Measurements from ENCODE around the gene ZNF628. TPM values are rescaled to one million over a fixed set of nuclear protein-coding genes. Genes with fewer than 3 reads are reported as not detected.
"Not testable (repeated sequence)": the region's sequence is repeated elsewhere in the genome, so short reads cannot be mapped to it uniquely, and the experiment has no call there.

ZNF628 gene
- total RNA-seq, 1 donor from 2014 or later, result 4.2 TPM

- H3K4me3 ChIP-seq (ENCODE audit: low read depth, low read length), result peak overlapping the region; percentile 33
- no peak for TF ChIP-seq CTCF (conservative IDR thresholded peaks at IDR 0.05; ENCODE audit: low read depth, low read length)
- no peak for DNase-seq (ENCODE audit: low read depth)
These were observed 17.9 kb downstream of the ZNF628 start for GRCh38 chr19:55494172-55494761.

- no peak for DNase-seq (ENCODE audit: low read depth)
- no peak for TF ChIP-seq CTCF (conservative IDR thresholded peaks at IDR 0.05; ENCODE audit: low read depth, low read length)
- no peak overlapping the region for H3K4me3 ChIP-seq (ENCODE audit: low read depth, low read length)
These were observed 19.4 kb downstream of the ZNF628 start for GRCh38 chr19:55495646-55496349.

DNA sequence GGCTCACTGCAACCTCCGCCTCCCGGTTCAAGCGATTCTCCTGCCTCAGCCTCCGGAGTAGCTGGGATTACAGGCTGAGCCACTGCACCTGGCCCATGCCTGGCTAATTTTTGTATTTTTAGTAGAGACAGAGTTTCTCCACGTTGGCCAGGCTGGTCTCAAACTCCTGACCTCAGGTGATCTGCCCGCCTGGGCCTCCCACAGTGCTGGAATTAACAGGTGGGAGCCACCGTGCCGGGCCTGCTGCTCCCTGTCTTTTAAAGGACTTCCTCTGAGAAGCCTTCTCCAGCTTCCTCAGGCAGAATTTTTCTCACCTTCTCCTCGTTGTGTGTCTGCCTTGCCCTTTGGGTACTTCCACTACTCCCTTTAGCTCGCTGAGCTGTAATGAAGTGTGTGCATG lies 20.4 kb downstream of the ZNF628 start:
- H3K4me3 ChIP-seq (ENCODE audit: low read depth, low read length); DNase-seq (ENCODE audit: low read depth): not testable (repeated sequence)

GRCh38 chr19:55497763-55498162 lies 21.3 kb downstream of the ZNF628 start:
- H3K4me3 ChIP-seq (ENCODE audit: low read depth, low read length), result no peak overlapping the region
- no peak for DNase-seq (ENCODE audit: low read depth)
- TF ChIP-seq CTCF (conservative IDR thresholded peaks at IDR 0.05; ENCODE audit: low read depth, low read length), result no peak

DNA sequence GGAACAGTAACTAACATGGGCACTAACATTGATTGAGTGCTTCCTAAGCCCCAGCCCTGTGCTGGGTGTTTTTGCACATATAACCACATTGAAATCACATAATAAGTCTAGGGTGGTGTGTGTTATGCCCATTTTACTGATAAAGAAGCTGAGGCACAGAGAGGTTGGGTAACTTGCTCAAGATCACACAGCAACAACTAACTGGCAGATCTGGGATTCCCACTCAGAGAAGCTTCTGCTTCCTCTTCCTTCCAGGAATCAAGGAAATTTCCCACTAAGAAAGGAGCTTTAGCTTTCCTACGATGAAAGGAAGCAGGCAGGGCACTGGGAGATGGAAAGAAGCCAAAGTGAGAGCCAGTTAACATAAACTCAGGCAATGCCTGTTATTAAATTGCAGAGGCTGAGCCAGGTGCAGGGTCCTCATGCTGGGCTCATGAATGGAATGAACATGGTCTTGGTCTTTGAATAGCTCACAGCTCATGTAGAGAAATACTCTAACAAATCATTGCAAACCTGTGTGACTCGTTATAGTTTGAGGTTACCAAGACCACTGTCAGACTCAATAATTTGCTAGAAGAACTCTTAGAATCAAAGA lies 21.9 kb downstream of the ZNF628 start:
- DNase-seq (ENCODE audit: low read depth), result no peak
- H3K4me3 ChIP-seq (ENCODE audit: low read depth, low read length), result no peak overlapping the region
- TF ChIP-seq CTCF (conservative IDR thresholded peaks at IDR 0.05; ENCODE audit: low read depth, low read length), result no peak

DNA sequence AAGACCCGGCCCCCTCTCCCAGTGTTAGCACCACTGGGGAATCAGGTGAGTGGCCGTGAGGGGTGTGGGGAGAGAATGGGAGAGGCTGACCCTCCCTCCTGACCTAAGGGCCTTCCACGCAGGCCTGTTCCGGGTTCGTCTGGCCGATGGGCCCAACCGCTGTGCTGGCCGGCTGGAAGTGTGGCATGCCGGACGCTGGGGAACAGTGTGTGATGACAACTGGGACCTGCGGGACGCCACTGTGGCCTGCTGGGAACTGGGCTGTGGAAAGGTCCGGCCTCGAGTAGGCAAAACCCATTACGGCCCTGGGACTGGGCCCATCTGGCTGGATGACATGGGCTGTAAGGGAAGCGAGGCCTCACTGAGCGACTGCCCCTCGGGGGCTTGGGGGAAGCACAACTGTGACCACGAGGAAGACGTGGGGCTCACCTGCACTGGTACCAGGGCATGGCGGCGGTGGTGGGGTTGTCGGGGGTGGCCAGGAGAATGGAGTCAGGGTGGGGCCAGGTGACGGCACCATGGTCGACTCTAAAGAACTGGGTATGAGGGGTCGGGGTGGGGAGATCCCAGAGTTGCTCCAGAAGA lies 24.0 kb downstream of the ZNF628 start:
- no peak for TF ChIP-seq CTCF (conservative IDR thresholded peaks at IDR 0.05; ENCODE audit: low read depth, low read length)
- no peak overlapping the region for H3K4me3 ChIP-seq (ENCODE audit: low read depth, low read length)
- DNase-seq (ENCODE audit: low read depth), result no peak

DNA sequence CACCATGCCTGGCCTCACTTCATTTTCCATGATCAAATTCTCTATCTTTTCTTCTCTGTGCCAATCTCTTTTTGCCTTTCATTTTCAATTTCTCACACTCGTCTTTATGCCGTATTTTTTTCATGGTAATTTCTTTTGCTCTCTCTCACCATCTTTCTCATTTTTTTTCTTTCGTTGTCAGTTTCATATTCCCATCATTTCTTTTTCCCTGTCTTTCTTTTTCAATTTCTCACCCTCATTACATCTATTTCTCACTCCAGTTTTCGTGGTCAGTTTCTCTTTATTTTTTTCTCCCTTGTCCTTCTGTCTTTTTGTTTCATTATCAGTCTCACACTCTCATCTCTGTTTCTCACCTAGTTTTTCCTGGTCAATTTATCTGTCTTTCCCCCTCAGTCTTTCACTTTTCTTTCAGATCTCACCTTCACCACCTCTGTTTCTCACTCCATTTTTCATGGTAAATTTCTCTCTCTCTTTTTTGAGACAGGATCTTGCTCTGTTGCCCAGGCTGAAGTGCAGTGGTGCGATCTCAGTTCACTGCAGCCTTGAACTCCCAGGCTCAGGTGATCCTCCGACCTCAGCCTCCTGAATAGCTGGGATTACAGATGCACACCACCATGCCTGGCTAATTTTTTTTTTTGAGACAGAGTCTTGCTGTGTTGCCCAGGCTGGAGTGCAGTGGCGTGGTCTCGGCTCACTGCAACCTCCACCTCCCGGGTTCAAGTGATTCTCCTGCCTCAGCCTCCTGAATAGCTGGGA lies 26.0 kb downstream of the ZNF628 start:
- no peak for DNase-seq (ENCODE audit: low read depth)
- TF ChIP-seq CTCF (conservative IDR thresholded peaks at IDR 0.05; ENCODE audit: low read depth, low read length), result no peak

More for the DNA sequence above, 26.0 kb downstream of the ZNF628 start:
- H3K4me3 ChIP-seq (ENCODE audit: low read depth, low read length), result no peak overlapping the region

Data from epithelial cell of proximal tubule (primary cell).